Tibial artery (tissue), 4 donors: Measurements from ENCODE around the gene DOP1B.
"Not testable (repeated sequence)": the region's sequence is repeated elsewhere in the genome, so short reads cannot be mapped to it uniquely, and the experiment has no call there.

Experiments
- DNase-seq, 2 donors: peaks; one replicate each; pipeline ENCODE4 v3.0.0-alpha.2; 2019
- H3K27ac ChIP-seq, 2 donors: fragments of 200-600 bp; sonication (generic) in 1 of 2; 1 replicate in 1 of 2; 2 replicates in 1 of 2; pipeline ENCODE4 v1.5.1; 2018 to 2019; ENCODE audit warnings: mild to moderate bottlenecking in 1 of 2
- H3K27me3 ChIP-seq, 2 donors: fragments of 200-600 bp; sonication (generic) in 1 of 2; one replicate each; pipeline versions ENCODE4 v1.5.1 to v1.6.0; 2016 to 2019
- H3K36me3 ChIP-seq, 3 donors: fragments of 200-600 bp; sonication (generic) in 2 of 3; one replicate each; pipeline ENCODE4 v1.5.1; 2016 to 2019; ENCODE audit warnings: mild to moderate bottlenecking in 2 of 3
- H3K4me1 ChIP-seq, 4 donors: fragments of 200-600 bp; sonication (generic) in 2 of 4; 1 replicate in 3 of 4; 2 replicates in 1 of 4; pipeline ENCODE4 v1.5.1; 2016 to 2019
- H3K4me3 ChIP-seq, 2 donors: fragments of 200-600 bp; sonication (generic) in 1 of 2; 1 replicate in 1 of 2; 2 replicates in 1 of 2; pipeline ENCODE4 v1.5.1; 2018 to 2019; ENCODE audit warnings: mild to moderate bottlenecking in 2 of 2
- H3K9me3 ChIP-seq, 3 donors: fragments of 200-600 bp; sonication (generic) in 1 of 3; one replicate each; pipeline ENCODE4 v1.5.1; 2016 to 2019
- CTCF ChIP-seq, 2 experiments: fragments of 200-600 bp in 1 of 2; fragments of 450-650 bp in 1 of 2; IDR thresholded peaks; one replicate each; pipeline ENCODE4 v1.5.1; 2017 to 2019; ENCODE audit warnings: antibody characterized with exemption in 2 of 2, mild to moderate bottlenecking in 1 of 2, moderate library complexity in 1 of 2
- intact Hi-C: fragments of 100-400 bp; cut with DNase I; formaldehyde crosslinking; loops from one replicate; pipeline ENCODE4 v1.15.0; 2023; ENCODE audit warnings: low total_unique reads

Gene DOP1B

GRCh38 chr21:36126208-36126565 lies 30.4 kb upstream of the DOP1B start:
- no peaks in the 10 kb centered on the region for H3K27me3 ChIP-seq
- H3K4me1 ChIP-seq, result peaks cover 0 to 11% (median 5%) of the 10 kb centered on the region in 4 donors
- TF ChIP-seq CTCF (IDR thresholded peaks at IDR 0.05), result no peak
- no peak overlapping the region for H3K4me3 ChIP-seq
- H3K36me3 ChIP-seq, result no peaks in the 10 kb centered on the region
- DNase-seq, result no peak
- intact Hi-C loops, result no loop called here
- no peaks in the 10 kb centered on the region for H3K9me3 ChIP-seq
- H3K27ac ChIP-seq, result no peak overlapping the region

GRCh38 chr21:36126621-36127110 lies 30.0 kb upstream of the DOP1B start:
- no peak for TF ChIP-seq CTCF (IDR thresholded peaks at IDR 0.05)
- peaks cover 0 to 11% (median 5%) of the 10 kb centered on the region in 4 donors for H3K4me1 ChIP-seq
- no peak for DNase-seq
- H3K27me3 ChIP-seq, result no peaks in the 10 kb centered on the region
- H3K9me3 ChIP-seq, result no peaks in the 10 kb centered on the region
- no peaks in the 10 kb centered on the region for H3K36me3 ChIP-seq
- no peak overlapping the region for H3K4me3 ChIP-seq
- no peak overlapping the region for H3K27ac ChIP-seq
- intact Hi-C loops, result no loop called here

- peaks cover 0 to 11% (median 5%) of the 10 kb centered on the region in 4 donors for H3K4me1 ChIP-seq
- intact Hi-C loops, result no loop called here
- H3K27ac ChIP-seq, result no peak overlapping the region
- TF ChIP-seq CTCF (IDR thresholded peaks at IDR 0.05), result no peak
- no peaks in the 10 kb centered on the region for H3K36me3 ChIP-seq
- no peaks in the 10 kb centered on the region for H3K9me3 ChIP-seq
- DNase-seq, result peak in 1 of 2 donors; percentile 43
- no peak overlapping the region for H3K4me3 ChIP-seq
- H3K27me3 ChIP-seq, result no peaks in the 10 kb centered on the region
Measured at GRCh38 chr21:36127250-36127904, 29.2 kb upstream of the DOP1B start.

- Histone ChIP-seq H3K36me3 (no peaks in the 10 kb centered on the region), H3K9me3 (no peaks in the 10 kb centered on the region), H3K4me3 (no peak overlapping the region), H3K4me1 (peaks cover 0 to 11% (median 5%) of the 10 kb centered on the region in 4 donors), H3K27ac (no peak overlapping the region), H3K27me3 (no peaks in the 10 kb centered on the region)
- no peak for TF ChIP-seq CTCF (IDR thresholded peaks at IDR 0.05)
- DNase-seq, result no peak
- intact Hi-C loops, result no loop called here
Measured at GRCh38 chr21:36127977-36128376, 28.6 kb upstream of the DOP1B start.

- Histone ChIP-seq H3K27me3 (no peaks in the 10 kb centered on the region), H3K4me1 (peaks cover 0 to 13% (median 8%) of the 10 kb centered on the region in 4 donors), H3K27ac (no peak overlapping the region), H3K4me3 (no peak overlapping the region), H3K36me3 (no peaks in the 10 kb centered on the region), H3K9me3 (no peaks in the 10 kb centered on the region)
- intact Hi-C loops, result no loop called here
- no peak for DNase-seq
- TF ChIP-seq CTCF (IDR thresholded peaks at IDR 0.05), result no peak
Measured at GRCh38 chr21:36129219-36129618, 27.4 kb upstream of the DOP1B start.

GRCh38 chr21:36130414-36130762 lies 26.2 kb upstream of the DOP1B start:
- H3K27me3 ChIP-seq, H3K9me3 ChIP-seq, intact Hi-C loops, H3K36me3 ChIP-seq, DNase-seq: not testable (repeated sequence)
- Histone ChIP-seq H3K4me3 (peak overlapping the region; percentile 62 to 68), H3K27ac (peak overlapping the region; percentile 74 to 80), H3K4me1 (peaks cover 0 to 17% (median 10%) of the 10 kb centered on the region in 4 donors)

GRCh38 chr21:36130839-36131238 lies 25.8 kb upstream of the DOP1B start:
- H3K27ac ChIP-seq, intact Hi-C loops, H3K36me3 ChIP-seq, H3K27me3 ChIP-seq, DNase-seq, H3K4me3 ChIP-seq, H3K9me3 ChIP-seq: not testable (repeated sequence)
- H3K4me1 ChIP-seq, result peaks cover 0 to 17% (median 9%) of the 10 kb centered on the region in 4 donors
